GM19193 (cell line): ENCODE results near the gene SSTR3.

ENCODE experiments used
- POLR2A ChIP-seq: IDR thresholded peaks from 4 replicates; pipeline ENCODE4 v1.6.1; 2011; ENCODE audit not compliant: insufficient read depth, insufficient read length; ENCODE audit errors: extremely low read depth

SSTR3 gene

GRCh38 chr22:37198258-37199102 is 13.8 kb downstream of the SSTR3 start:
- TF ChIP-seq POLR2A, result no peak

GRCh38 chr22:37197451-37198257 is 14.6 kb downstream of the SSTR3 start:
- TF ChIP-seq POLR2A, result no peak

- no peak for TF ChIP-seq POLR2A
Observed at GRCh38 chr22:37196539-37197450, 15.5 kb downstream of the SSTR3 start.

- TF ChIP-seq POLR2A, result no peak
Observed at GRCh38 chr22:37195921-37196320, 16.4 kb downstream of the SSTR3 start.

GRCh38 chr22:37194750-37195149 is 17.5 kb downstream of the SSTR3 start:
- no peak for TF ChIP-seq POLR2A

- no peak for TF ChIP-seq POLR2A
Observed at GRCh38 chr22:37193629-37194191, 18.6 kb downstream of the SSTR3 start.

GRCh38 chr22:37192741-37193140 is 19.5 kb downstream of the SSTR3 start:
- no peak for TF ChIP-seq POLR2A

- TF ChIP-seq POLR2A, result no peak
Observed at GRCh38 chr22:37192204-37192603, 20.1 kb downstream of the SSTR3 start.

GRCh38 chr22:37190262-37190780 is 22.0 kb downstream of the SSTR3 start:
- no peak for TF ChIP-seq POLR2A

- no peak for TF ChIP-seq POLR2A
Observed at GRCh38 chr22:37188901-37189466, 23.3 kb downstream of the SSTR3 start.

- TF ChIP-seq POLR2A, result no peak
Observed at GRCh38 chr22:37187891-37188761, 24.2 kb downstream of the SSTR3 start, which contains the start of gene C1QTNF6. TSS of gene C1QTNF6 (minus strand) at chr22:37188247. CDS start at chr22:37188213, 34 bp downstream.

- TF ChIP-seq POLR2A, result no peak
Observed at GRCh38 chr22:37187552-37187890, 24.8 kb downstream of the SSTR3 start.

GRCh38 chr22:37186997-37187522 is 25.2 kb downstream of the SSTR3 start:
- no peak for TF ChIP-seq POLR2A
